ENCODE data around the gene EIF2B2. TPM values are rescaled to one million over a fixed set of nuclear protein-coding genes. Genes with fewer than 3 reads are reported as not detected.

Gene EIF2B2
- total RNA-seq, 1 experiment from 2014 or later, result 50.5 TPM

- Mint-ChIP-seq H3K4me1 (peaks cover 13% of the 10 kb centered on the region), H3K27ac (no peak overlapping the region), H3K27me3 (ENCODE audit: low read depth) (peaks cover 15% of the 10 kb centered on the region), H3K4me3 (no peak overlapping the region), H3K9me3 (no peaks in the 10 kb centered on the region), H3K36me3 (no peaks in the 10 kb centered on the region)
- no peak for TF ChIP-seq NR3C1 (CRISPR knock-in tag; conservative IDR thresholded peaks at IDR 0.05; ENCODE audit: low read depth)
- no peak for TF ChIP-seq FOXP4 (CRISPR knock-in tag; IDR thresholded peaks at IDR 0.05)
- TF ChIP-seq TEAD1 (CRISPR knock-in tag; IDR thresholded peaks at IDR 0.05), result no peak
- TF ChIP-seq ZMAT4 (CRISPR knock-in tag; IDR thresholded peaks at IDR 0.05), result no peak
- no peak for TF ChIP-seq MLX (CRISPR knock-in tag; IDR thresholded peaks at IDR 0.05)
- no peak for TF ChIP-seq ZNF232 (CRISPR knock-in tag; IDR thresholded peaks at IDR 0.05)
- TF ChIP-seq NFYB (CRISPR knock-in tag; conservative IDR thresholded peaks at IDR 0.05; ENCODE audit: low read depth), result no peak
- TF ChIP-seq NFATC4 (CRISPR knock-in tag; IDR thresholded peaks at IDR 0.05), result no peak
- ChIA-PET CTCF (interaction anchor here (1.4 to 3.6 kb wide), 4 partner anchors 15 to 100 kb away, joined by 3 to 23 read pairs (median 4); no protein-coding TSS in a partner anchor), POLR2A (no interaction called here)
- ATAC-seq (no peak), DNase-seq (ENCODE audit: low spot score) (no peak)
Measured at GRCh38 chr14:74960736-74961135, 42.0 kb upstream of the EIF2B2 start.

GRCh38 chr14:74961238-74961911 is 41.3 kb upstream of the EIF2B2 start:
- peaks cover 8% of the 10 kb centered on the region for H3K27me3 Mint-ChIP-seq (ENCODE audit: low read depth)
- TF ChIP-seq SOX15 (CRISPR knock-in tag; IDR thresholded peaks at IDR 0.05) (no peak), TP53 (CRISPR knock-in tag; IDR thresholded peaks at IDR 0.05) (no peak), ZNF281 (CRISPR knock-in tag; IDR thresholded peaks at IDR 0.05) (no peak), MYBL2 (CRISPR knock-in tag; IDR thresholded peaks at IDR 0.05) (no peak), MXD4 (CRISPR knock-in tag; IDR thresholded peaks at IDR 0.05; ENCODE audit: borderline replicate concordance) (no peak), ZNF121 (CRISPR knock-in tag; IDR thresholded peaks at IDR 0.05) (peak; percentile 40; the same call in 1 of the 2 replicates), TCF7 (CRISPR knock-in tag; IDR thresholded peaks at IDR 0.05; ENCODE audit: low read depth) (no peak), CTCF (IDR thresholded peaks at IDR 0.05) (no peak)
- H3K27ac Mint-ChIP-seq, result no peak overlapping the region
- peaks cover 12% of the 10 kb centered on the region for H3K4me1 Mint-ChIP-seq
- no peak for DNase-seq (ENCODE audit: low spot score)
- H3K36me3 Mint-ChIP-seq, result no peaks in the 10 kb centered on the region
- no peak for ATAC-seq
- POLR2A ChIA-PET, result no interaction called here
- no peaks in the 10 kb centered on the region for H3K9me3 Mint-ChIP-seq
- CTCF ChIA-PET, result interaction anchor here (1.4 to 3.6 kb wide), 5 partner anchors 16 to 100 kb away, joined by 3 to 23 read pairs (median 4); no protein-coding TSS in a partner anchor
- no peak overlapping the region for H3K4me3 Mint-ChIP-seq

Measured in WTC11 (cell line).